CD14-positive monocyte (primary cell): Measurements from ENCODE around the gene CCDC167. TPM values are rescaled to one million over a fixed set of nuclear protein-coding genes. Genes with fewer than 3 reads are reported as not detected.

ENCODE experiments used
- DNase-seq, 3 donors: peaks; one replicate each; pipeline ENCODE4 v3.0.0-alpha.2; 2011 to 2022
- H2AFZ ChIP-seq: 2 replicates; pipeline ENCODE4 v1.6.0; 2012; ENCODE audit warnings: mild to moderate bottlenecking, low read depth, low read length, inconsistent platforms; ENCODE audit not compliant: insufficient read depth, poor library complexity, severe bottlenecking
- H3K27ac ChIP-seq, 2 donors: 1 replicate in 1 of 2; 2 replicates in 1 of 2; pipeline ENCODE4 v1.5.1; 2012 to 2013; ENCODE audit warnings: low read length in 2 of 2, control low read depth in 1 of 2, inconsistent platforms in 1 of 2, low read depth in 1 of 2, mild to moderate bottlenecking in 1 of 2
- H3K27me3 ChIP-seq, 2 donors: one replicate each; pipeline versions ENCODE4 v1.6.0 to v1.6.1; 2011 to 2013; ENCODE audit warnings: low read length in 2 of 2; ENCODE audit not compliant: control insufficient read depth in 2 of 2, insufficient read depth in 2 of 2
- H3K36me3 ChIP-seq, 2 donors: replicated peaks in 1 of 2; 1 replicate in 1 of 2; 2 replicates in 1 of 2; pipeline versions ENCODE4 v1.5.1 to v1.6.1; 2012 to 2013; ENCODE audit warnings: low read length in 2 of 2, control low read depth in 1 of 2, inconsistent platforms in 1 of 2, mild to moderate bottlenecking in 1 of 2; ENCODE audit not compliant: insufficient read depth in 2 of 2, control insufficient read depth in 1 of 2
- H3K4me1 ChIP-seq, 2 donors: 1 replicate in 1 of 2; 2 replicates in 1 of 2; pipeline versions ENCODE4 v1.5.1 to v1.6.1; 2012 to 2013; ENCODE audit warnings: low read length in 2 of 2, control low read depth in 1 of 2, inconsistent platforms in 1 of 2, mild to moderate bottlenecking in 1 of 2, moderate library complexity in 1 of 2; ENCODE audit not compliant: insufficient read depth in 2 of 2, control insufficient read depth in 1 of 2
- H3K4me2 ChIP-seq: replicated peaks from 2 replicates; pipeline ENCODE3; 2012; ENCODE audit warnings: low read length, moderate library complexity, mild to moderate bottlenecking; ENCODE audit not compliant: poor library complexity, severe bottlenecking; ENCODE audit errors: extremely low read depth
- H3K4me3 ChIP-seq, 3 experiments: fragments of 200-600 bp in 1 of 3; sonication (generic) in 1 of 3; replicated peaks in 1 of 3; 1 replicate in 2 of 3; 2 replicates in 1 of 3; pipeline ENCODE4 v1.5.1; 2011 to 2013; ENCODE audit warnings: low read length in 3 of 3, mild to moderate bottlenecking in 3 of 3, control low read depth in 2 of 3, low read depth in 2 of 3, inconsistent platforms in 1 of 3, moderate library complexity in 1 of 3
- H3K79me2 ChIP-seq: 2 replicates; pipeline ENCODE4 v1.6.0; 2012; ENCODE audit warnings: mild to moderate bottlenecking, control low read depth, inconsistent platforms, low read length, moderate library complexity; ENCODE audit not compliant: insufficient read depth
- H3K9ac ChIP-seq: 2 replicates; pipeline ENCODE4 v1.6.0; 2017; ENCODE audit warnings: low read length, mild to moderate bottlenecking; ENCODE audit not compliant: insufficient read depth, poor library complexity, severe bottlenecking
- H3K9me3 ChIP-seq, 2 donors: replicated peaks in 1 of 2; 1 replicate in 1 of 2; 2 replicates in 1 of 2; pipeline versions ENCODE4 v1.5.1 to v1.6.1; 2012 to 2013; ENCODE audit warnings: low read length in 2 of 2, control low read depth in 1 of 2; ENCODE audit not compliant: control insufficient read depth in 1 of 2, insufficient read depth in 1 of 2
- H4K20me1 ChIP-seq: 2 replicates; pipeline ENCODE4 v1.6.0; 2012; ENCODE audit warnings: mild to moderate bottlenecking, low read length, control low read depth, moderate library complexity; ENCODE audit not compliant: insufficient read depth
- H3K27ac Mint-ChIP-seq, 7 donors: one replicate each; pipeline ENCODE4 v1.8.0; 2020; ENCODE audit warnings: mild to moderate bottlenecking in 7 of 7, mixed read lengths in 7 of 7, moderate library complexity in 6 of 7, inconsistent platforms in 2 of 7
- H3K27me3 Mint-ChIP-seq, 3 donors: one replicate each; pipeline ENCODE4 v1.8.0; 2021 to 2022; ENCODE audit warnings: low read depth in 3 of 3, mild to moderate bottlenecking in 3 of 3, mixed read lengths in 3 of 3, moderate library complexity in 3 of 3, inconsistent platforms in 1 of 3
- H3K36me3 Mint-ChIP-seq, 2 donors: one replicate each; pipeline ENCODE4 v1.8.0; 2020; ENCODE audit warnings: mixed read lengths in 2 of 2, inconsistent platforms in 1 of 2, mild to moderate bottlenecking in 1 of 2
- H3K4me1 Mint-ChIP-seq: one replicate; pipeline ENCODE4 v1.8.0; 2020; ENCODE audit warnings: mild to moderate bottlenecking, mixed read lengths
- H3K4me3 Mint-ChIP-seq, 2 donors: one replicate each; pipeline ENCODE4 v1.8.0; 2020; ENCODE audit warnings: mild to moderate bottlenecking in 2 of 2, mixed read lengths in 2 of 2, moderate library complexity in 1 of 2
- H3K9me3 Mint-ChIP-seq, 7 donors: one replicate each; pipeline ENCODE4 v1.8.0; 2020 to 2022; ENCODE audit warnings: mixed read lengths in 7 of 7, mild to moderate bottlenecking in 6 of 7, moderate library complexity in 6 of 7, inconsistent platforms in 2 of 7
- WGBS: methylation state at CpG from one replicate; pipeline ENCODE4 v1.1.5; 2013; ENCODE audit warnings: missing lambda C conversion rate; ENCODE audit not compliant: insufficient coverage; 5-methylcytosine and 5-hydroxymethylcytosine counted together
- intact Hi-C, 2 donors: fragments of 100-400 bp; cut with micrococcal nuclease; formaldehyde crosslinking; loops; one replicate each; pipeline versions ENCODE4 v1.15.0 to v1.15.1; 2023
- polyA plus RNA-seq, 3 donors: library from polyadenylated mRNA; depleted of rRNA in 1 of 3; unstranded in 2 of 3; stranded (reverse) in 1 of 3; fragments of 300-500 nt in 2 of 3; fragments of >200 nt in 1 of 3; fragmentation: Illumina TruSeq in 2 of 3; gene quantifications; 1 replicate in 2 of 3; 2 replicates in 1 of 3; pipeline ENCODE4 v1.2.3, GENCODE V29; 2012 to 2021
- TF ChIP-seq, protein P1 (sequence below): fragments of 200-600 bp; IDR thresholded peaks from one replicate; pipeline ENCODE4 v1.8.0; 2022; ENCODE audit warnings: antibody characterized with exemption, mild to moderate bottlenecking

Gene CCDC167
- polyA plus RNA-seq, 3 donors, result 12.5 to 22.9 (median 20.7) TPM

DNA sequence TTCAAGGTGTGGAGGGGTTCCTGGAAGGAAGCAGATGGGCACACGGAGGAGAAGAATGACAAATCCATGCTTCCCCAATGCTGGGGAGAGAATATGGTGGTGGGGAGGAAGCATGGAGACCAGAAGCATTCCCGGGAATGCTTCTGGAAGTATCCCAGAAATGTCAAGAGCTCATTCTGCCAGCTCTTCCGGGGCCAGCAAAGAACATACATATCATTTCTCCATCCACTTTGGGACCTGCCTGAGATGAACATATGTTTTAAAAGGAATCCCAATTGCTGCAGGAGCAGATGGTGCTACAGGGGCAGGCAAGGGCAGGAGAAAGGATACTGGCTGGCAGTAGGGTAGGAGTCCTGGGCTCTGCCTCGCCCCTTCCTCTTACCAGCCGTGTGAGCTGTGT is 37.9 kb upstream of the CCDC167 start:
- Histone ChIP-seq H3K79me2 (no peaks in the 10 kb centered on the region), H3K9ac (no peak overlapping the region), H3K4me1 (peaks cover 0 to 7% of the 10 kb centered on the region in 2 donors), H4K20me1 (no peaks in the 10 kb centered on the region), H3K4me2 (no peak overlapping the region), H3K9me3 (peaks cover 0 to 12% of the 10 kb centered on the region in 2 donors), H3K27ac (no peak overlapping the region), H3K36me3 (no peaks in the 10 kb centered on the region), H2AFZ (no peak overlapping the region), H3K4me3 (no peak overlapping the region), H3K27me3 (peaks cover 27 to 59% of the 10 kb centered on the region in 2 donors)
- Mint-ChIP-seq H3K4me1 (peaks cover 4% of the 10 kb centered on the region), H3K27me3 (peaks cover 66 to 72% (median 71%) of the 10 kb centered on the region in 3 donors), H3K9me3 (peaks cover 0 to 5% (median under 1%) of the 10 kb centered on the region in 7 donors), H3K4me3 (peak overlapping the region in 1 of 2 donors; percentile 82), H3K36me3 (no peaks in the 10 kb centered on the region), H3K27ac (no peak overlapping the region)
- TF ChIP-seq, protein P1, sequence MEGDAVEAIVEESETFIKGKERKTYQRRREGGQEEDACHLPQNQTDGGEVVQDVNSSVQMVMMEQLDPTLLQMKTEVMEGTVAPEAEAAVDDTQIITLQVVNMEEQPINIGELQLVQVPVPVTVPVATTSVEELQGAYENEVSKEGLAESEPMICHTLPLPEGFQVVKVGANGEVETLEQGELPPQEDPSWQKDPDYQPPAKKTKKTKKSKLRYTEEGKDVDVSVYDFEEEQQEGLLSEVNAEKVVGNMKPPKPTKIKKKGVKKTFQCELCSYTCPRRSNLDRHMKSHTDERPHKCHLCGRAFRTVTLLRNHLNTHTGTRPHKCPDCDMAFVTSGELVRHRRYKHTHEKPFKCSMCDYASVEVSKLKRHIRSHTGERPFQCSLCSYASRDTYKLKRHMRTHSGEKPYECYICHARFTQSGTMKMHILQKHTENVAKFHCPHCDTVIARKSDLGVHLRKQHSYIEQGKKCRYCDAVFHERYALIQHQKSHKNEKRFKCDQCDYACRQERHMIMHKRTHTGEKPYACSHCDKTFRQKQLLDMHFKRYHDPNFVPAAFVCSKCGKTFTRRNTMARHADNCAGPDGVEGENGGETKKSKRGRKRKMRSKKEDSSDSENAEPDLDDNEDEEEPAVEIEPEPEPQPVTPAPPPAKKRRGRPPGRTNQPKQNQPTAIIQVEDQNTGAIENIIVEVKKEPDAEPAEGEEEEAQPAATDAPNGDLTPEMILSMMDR, result no peak
- DNase-seq, result no peak
- intact Hi-C loops, result no loop called here
- no CpG with 5 or more reads among the region's 5 CpGs for WGBS

DNA sequence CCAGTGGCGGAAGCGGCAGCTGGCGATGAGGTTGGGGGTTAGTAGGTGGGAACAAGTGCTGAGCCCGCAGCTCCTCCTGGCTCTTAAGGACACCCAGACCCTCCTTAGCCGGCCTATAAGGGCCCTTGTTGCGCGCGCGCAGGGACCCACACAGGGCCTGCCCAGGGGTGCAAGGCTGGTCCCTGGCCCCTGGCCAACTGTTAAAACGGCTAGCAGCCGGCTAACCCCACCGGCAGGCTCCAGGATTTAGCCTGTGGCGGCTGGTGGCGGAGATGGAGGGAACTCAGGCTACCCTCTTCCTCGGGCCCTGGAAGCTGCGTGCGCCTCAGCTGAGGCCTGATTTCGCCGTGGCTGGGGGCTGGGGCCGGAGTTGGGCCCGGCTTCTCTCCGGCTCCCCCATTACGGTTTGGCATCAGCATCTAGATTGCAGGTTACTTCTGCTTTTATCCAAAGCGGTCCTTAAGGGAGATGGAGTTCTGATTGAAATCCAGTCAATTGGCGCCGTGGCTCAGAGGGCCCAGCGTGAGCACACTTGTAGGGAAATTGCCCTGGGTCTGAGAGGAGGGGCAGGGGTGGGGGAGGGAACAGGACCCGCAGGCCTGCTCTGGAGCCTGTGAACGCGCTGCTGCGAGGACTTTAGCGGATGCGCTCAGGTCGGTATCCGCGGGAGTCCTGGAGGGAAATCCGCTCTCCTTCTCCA is 36.9 kb upstream of the CCDC167 start:
- Histone ChIP-seq H4K20me1 (no peaks in the 10 kb centered on the region), H2AFZ (no peak overlapping the region), H3K4me1 (peaks cover 0 to 7% of the 10 kb centered on the region in 2 donors), H3K27ac (no peak overlapping the region), H3K27me3 (peaks cover 27 to 59% of the 10 kb centered on the region in 2 donors), H3K4me3 (no peak overlapping the region), H3K9me3 (peaks cover 0 to 12% of the 10 kb centered on the region in 2 donors), H3K79me2 (no peaks in the 10 kb centered on the region), H3K9ac (no peak overlapping the region), H3K36me3 (no peaks in the 10 kb centered on the region), H3K4me2 (no peak overlapping the region)
- no peak for DNase-seq
- Mint-ChIP-seq H3K4me1 (peaks cover 4% of the 10 kb centered on the region), H3K27ac (no peak overlapping the region), H3K27me3 (peaks cover 68 to 80% (median 75%) of the 10 kb centered on the region in 3 donors), H3K4me3 (peak overlapping the region in 1 of 2 donors; percentile 60), H3K36me3 (no peaks in the 10 kb centered on the region), H3K9me3 (peaks cover 0 to 5% (median 1%) of the 10 kb centered on the region in 7 donors)
- TF ChIP-seq, protein P1, result no peak
- WGBS, result 10% methylated on average over 35 of the region's 37 CpGs
- intact Hi-C loops, result no loop called here
